ENCODE results near the gene PRTN3. TPM values are rescaled to one million over a fixed set of nuclear protein-coding genes. Genes with fewer than 3 reads are reported as not detected.

Gene PRTN3
- total RNA-seq, 4 donors from 2014 or later: not detected

- TF ChIP-seq CTCF (IDR thresholded peaks at IDR 0.05; ENCODE audit: low read depth): no peak
Measured at GRCh38 chr19:873084-873483, 32.3 kb downstream of the PRTN3 start.

- TF ChIP-seq CTCF (IDR thresholded peaks at IDR 0.05; ENCODE audit: low read depth): no peak
Measured at GRCh38 chr19:873561-874041, 32.8 kb downstream of the PRTN3 start.

DNA sequence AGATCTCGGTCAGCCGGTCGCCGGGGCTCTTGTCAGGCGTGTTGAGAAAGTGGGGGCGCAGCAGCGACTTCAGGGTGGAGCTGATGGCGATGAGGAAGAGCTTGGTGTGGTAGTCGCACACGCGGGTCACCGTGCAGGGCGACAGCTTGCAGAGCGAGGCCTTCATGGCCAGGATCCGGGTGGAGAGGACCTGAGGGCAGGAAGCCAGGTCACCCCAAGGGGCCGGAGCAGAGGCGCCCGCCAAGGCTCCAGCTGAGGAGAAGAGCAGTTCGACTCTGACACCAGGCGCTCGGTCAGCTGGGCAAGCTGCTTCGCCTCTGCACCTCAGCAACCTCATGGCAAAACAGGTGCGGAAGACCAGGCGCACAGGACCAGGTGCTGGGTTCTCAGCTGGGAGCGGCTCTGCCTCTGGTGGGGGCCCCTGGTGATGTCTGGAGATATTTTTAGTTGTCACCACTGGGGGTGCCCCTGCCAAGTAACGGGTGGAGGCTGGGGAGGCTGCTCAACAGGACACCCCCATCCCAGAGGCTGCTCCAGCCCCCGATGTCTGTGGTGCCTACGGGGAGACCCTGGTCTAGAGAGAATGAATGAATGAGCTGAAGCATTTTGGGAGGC lies 34.6 kb downstream of the PRTN3 start:
- no peak for TF ChIP-seq CTCF (IDR thresholded peaks at IDR 0.05; ENCODE audit: low read depth)

- TF ChIP-seq CTCF (IDR thresholded peaks at IDR 0.05; ENCODE audit: low read depth): no peak
Measured at GRCh38 chr19:876089-876488, 35.3 kb downstream of the PRTN3 start.

- no peak for TF ChIP-seq CTCF (IDR thresholded peaks at IDR 0.05; ENCODE audit: low read depth)
Measured at GRCh38 chr19:876780-877314, 36.0 kb downstream of the PRTN3 start.

- TF ChIP-seq CTCF (IDR thresholded peaks at IDR 0.05; ENCODE audit: low read depth): no peak
Measured at GRCh38 chr19:879711-880438, 39.1 kb downstream of the PRTN3 start.

DNA sequence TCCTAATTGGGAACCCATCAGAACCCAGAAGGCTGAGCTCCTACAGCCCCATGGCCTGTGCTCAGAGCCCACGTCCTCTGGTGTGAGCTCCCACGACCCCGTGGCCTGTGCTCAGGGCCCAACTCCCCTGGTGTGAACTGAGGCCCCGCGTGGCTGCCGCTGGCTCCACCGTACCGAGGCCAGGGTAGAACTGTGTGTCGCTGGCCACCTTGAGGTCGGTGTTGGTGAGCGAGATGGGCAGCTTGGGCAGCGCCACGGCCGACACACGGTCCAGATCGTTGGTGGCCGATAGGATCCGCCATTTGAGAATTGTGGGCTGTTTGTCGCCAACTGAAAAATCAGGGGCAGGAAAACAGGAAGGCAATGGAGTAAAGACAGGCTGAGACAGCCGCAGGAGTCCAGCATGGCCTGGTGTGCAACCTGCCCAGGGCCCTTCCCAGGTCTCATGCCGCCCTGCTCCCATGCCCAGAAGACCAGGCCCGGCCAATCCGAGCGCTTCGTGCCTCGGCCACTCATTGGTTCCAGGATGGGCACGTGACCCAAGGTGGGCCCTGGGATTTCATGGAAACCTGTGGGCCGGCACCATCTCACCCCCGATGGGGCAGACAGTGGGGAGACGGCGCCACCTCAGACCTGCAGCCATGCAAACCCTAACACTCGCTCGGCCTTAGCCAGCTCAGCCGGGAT lies 40.7 kb downstream of the PRTN3 start:
- no peak for TF ChIP-seq CTCF (IDR thresholded peaks at IDR 0.05; ENCODE audit: low read depth)

Data from subcutaneous adipose tissue (tissue), 4 donors.